Pancreas (tissue), 10 donors: ENCODE results near the gene ALPL. TPM values are rescaled to one million over a fixed set of nuclear protein-coding genes. Genes with fewer than 3 reads are reported as not detected.
A peak's percentile ranks its signal among the peaks of the same experiment; 100 is the strongest.

Experiments used
- ATAC-seq, 4 donors: fragments of 200-7000 bp; cut with Tn5 transposase; one replicate each; pipeline versions ENCODE4 v1.8.0 to v1.9.1; 2020; ENCODE audit warnings: mild to moderate bottlenecking in 4 of 4, moderate library complexity in 4 of 4
- DNase-seq, 6 donors: peaks; one replicate each; pipeline ENCODE4 v3.0.0-alpha.2; 2020
- FAIRE-seq: peaks from 2 replicates; lab custom pipeline; 2012; peaks lifted over from hg19 to GRCh38; lab: Jason Lieb, UNC
- H3K27ac ChIP-seq, 4 donors: fragments of 200-600 bp; sonication (generic); 1 replicate in 3 of 4; 2 replicates in 1 of 4; pipeline versions ENCODE4 v1.5.0 to v1.8.0; 2020
- H3K27me3 ChIP-seq, 4 donors: fragments of 200-600 bp; one replicate each; pipeline ENCODE4 v1.8.0; 2021
- H3K36me3 ChIP-seq, 3 donors: fragments of 200-600 bp; sonication (generic) in 1 of 3; one replicate each; pipeline versions ENCODE4 v1.5.0 to v1.8.0; 2020 to 2021
- H3K4me1 ChIP-seq, 3 donors: fragments of 200-600 bp; one replicate each; pipeline ENCODE4 v1.8.0; 2021
- H3K4me3 ChIP-seq, 4 donors: fragments of 200-600 bp; sonication (generic) in 2 of 4; one replicate each; pipeline versions ENCODE4 v1.5.0 to v1.8.0; 2020 to 2021
- H3K9me3 ChIP-seq, 4 donors: fragments of 200-600 bp; one replicate each; pipeline ENCODE4 v1.8.0; 2021
- WGBS, 2 donors: extraction: QIAGEN DNeasy Blood & Tissue Kit; methylation state at CpG; one replicate each; pipeline ENCODE4 v1.1.7; 2013; 5-methylcytosine and 5-hydroxymethylcytosine counted together
- intact Hi-C, 3 donors: fragments of 100-400 bp; cut with DNase I; formaldehyde crosslinking; loops; one replicate each; pipeline versions ENCODE4 v1.11.1 to v1.14.2; 2022
- polyA plus RNA-seq, 2 donors: library from polyadenylated mRNA; stranded (reverse); fragments of 200-250 nt; gene quantifications; one replicate each; pipeline ENCODE4 v1.2.3, GENCODE V29; 2013
- total RNA-seq, 6 donors: library from RNA; stranded (reverse); fragmentation: NEBNext Ultra II Directional in 4 of 6; extraction: Animal tissue kit (Norgen Biotek cat#: 25700) in 4 of 6; gene quantifications; one replicate each; pipeline versions ENCODE4 v1.2.1 to v1.2.4, GENCODE V29; 2021 to 2023
- TF ChIP-seq, protein P1 (sequence below), 4 donors: fragments of 200-600 bp; sonication (generic) in 3 of 4; IDR thresholded peaks; one replicate each; pipeline versions ENCODE4 v1.5.0 to v1.8.0; 2021; ENCODE audit warnings: antibody characterized with exemption in 4 of 4
- donor health status: healthy with polysubstance abuse.
- donor health status: DM: no; HTN: no; CAD: no; lungs with moderate emphysema.
- donor health status: DM: no; HTN: no; CAD: no.
- donor health status: control.
- donor health status: control.
- donor health status: Bipolar disorder and iron deficiency.
- donor health status: DM: yes; HTN: yes; CAD: no.
- donor health status: DM: no; HTN: no; CAD: no.
- donor health status: DM: no; HTN: no; CAD: no.
- donor health status: DM: yes; HTN: yes; CAD: no.

ALPL gene
- total and polyA plus RNA-seq, 8 donors, result 0.63 to 6.7 (median 3.0) TPM

DNA sequence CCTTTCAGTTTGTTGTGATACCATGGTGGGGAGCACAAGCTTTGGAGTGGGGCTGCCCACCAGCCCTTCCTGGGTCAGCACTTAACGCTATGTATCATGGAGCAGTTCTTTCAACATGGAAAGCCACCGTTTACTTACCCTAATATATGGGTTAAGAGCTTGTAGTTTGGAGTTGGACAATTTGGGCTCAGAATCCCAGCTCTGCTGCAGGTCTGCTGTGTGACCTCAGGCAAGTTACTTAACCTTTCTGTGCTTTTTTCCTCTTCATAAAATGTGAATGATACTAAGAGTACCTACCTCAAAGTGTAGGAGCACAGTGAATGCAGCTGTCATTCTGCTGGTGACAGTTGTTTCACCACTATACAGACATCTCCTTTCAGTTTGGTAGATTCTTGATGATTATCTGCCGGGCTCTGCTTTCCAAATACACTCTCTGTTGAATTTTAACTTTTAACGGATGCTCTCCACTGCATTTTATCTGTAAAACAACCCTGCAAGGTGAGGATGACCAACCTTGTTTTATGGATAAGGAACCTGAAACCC, 23.8 kb downstream of the ALPL start:
- no peak for FAIRE-seq
- no peak for ATAC-seq
- intact Hi-C loops, result no loop called here
- Histone ChIP-seq H3K27ac (no peak overlapping the region), H3K4me3 (no peak overlapping the region), H3K27me3 (no peaks in the 10 kb centered on the region), H3K4me1 (peaks cover 4 to 8% (median 7%) of the 10 kb centered on the region in 3 donors), H3K9me3 (no peaks in the 10 kb centered on the region), H3K36me3 (no peaks in the 10 kb centered on the region)
- no peak for DNase-seq
- WGBS, 2 donors, result 60 to 64% methylated on average over 4 of the region's 4 CpGs
- TF ChIP-seq, protein P1, sequence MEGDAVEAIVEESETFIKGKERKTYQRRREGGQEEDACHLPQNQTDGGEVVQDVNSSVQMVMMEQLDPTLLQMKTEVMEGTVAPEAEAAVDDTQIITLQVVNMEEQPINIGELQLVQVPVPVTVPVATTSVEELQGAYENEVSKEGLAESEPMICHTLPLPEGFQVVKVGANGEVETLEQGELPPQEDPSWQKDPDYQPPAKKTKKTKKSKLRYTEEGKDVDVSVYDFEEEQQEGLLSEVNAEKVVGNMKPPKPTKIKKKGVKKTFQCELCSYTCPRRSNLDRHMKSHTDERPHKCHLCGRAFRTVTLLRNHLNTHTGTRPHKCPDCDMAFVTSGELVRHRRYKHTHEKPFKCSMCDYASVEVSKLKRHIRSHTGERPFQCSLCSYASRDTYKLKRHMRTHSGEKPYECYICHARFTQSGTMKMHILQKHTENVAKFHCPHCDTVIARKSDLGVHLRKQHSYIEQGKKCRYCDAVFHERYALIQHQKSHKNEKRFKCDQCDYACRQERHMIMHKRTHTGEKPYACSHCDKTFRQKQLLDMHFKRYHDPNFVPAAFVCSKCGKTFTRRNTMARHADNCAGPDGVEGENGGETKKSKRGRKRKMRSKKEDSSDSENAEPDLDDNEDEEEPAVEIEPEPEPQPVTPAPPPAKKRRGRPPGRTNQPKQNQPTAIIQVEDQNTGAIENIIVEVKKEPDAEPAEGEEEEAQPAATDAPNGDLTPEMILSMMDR (IDR thresholded peaks at IDR 0.05), result no peak

DNA sequence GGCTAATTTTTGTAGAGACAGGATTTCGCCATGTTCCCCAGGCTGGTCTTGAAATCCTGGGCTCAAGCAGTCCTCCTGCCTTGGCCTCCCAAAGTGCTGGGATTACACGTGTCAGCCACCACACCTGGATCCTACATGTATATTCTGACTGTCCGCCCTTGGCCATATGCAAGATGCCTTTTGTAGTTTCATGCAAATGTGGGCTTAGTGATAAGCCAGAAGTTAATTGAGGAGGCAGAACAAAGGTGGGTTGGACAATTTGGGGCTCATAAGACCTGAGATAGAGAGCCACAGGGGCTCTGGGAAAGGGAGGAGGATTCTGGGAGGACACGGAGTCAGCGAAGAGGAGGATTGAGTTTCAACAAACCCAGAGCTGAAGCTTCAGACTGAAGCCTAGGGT, 24.9 kb downstream of the ALPL start:
- H3K27me3 ChIP-seq, result no peaks in the 10 kb centered on the region
- WGBS, 2 donors, result 84 to 89% methylated on average over 5 of the region's 5 CpGs
- H3K36me3 ChIP-seq, result no peaks in the 10 kb centered on the region
- intact Hi-C loops, result no loop called here
- no peaks in the 10 kb centered on the region for H3K9me3 ChIP-seq
- FAIRE-seq, result no peak
- peaks cover 5 to 12% (median 9%) of the 10 kb centered on the region in 3 donors for H3K4me1 ChIP-seq
- H3K4me3 ChIP-seq, result no peak overlapping the region
- no peak for DNase-seq
- no peak overlapping the region for H3K27ac ChIP-seq
- no peak for ATAC-seq
- TF ChIP-seq, protein P1 (IDR thresholded peaks at IDR 0.05), result no peak

DNA sequence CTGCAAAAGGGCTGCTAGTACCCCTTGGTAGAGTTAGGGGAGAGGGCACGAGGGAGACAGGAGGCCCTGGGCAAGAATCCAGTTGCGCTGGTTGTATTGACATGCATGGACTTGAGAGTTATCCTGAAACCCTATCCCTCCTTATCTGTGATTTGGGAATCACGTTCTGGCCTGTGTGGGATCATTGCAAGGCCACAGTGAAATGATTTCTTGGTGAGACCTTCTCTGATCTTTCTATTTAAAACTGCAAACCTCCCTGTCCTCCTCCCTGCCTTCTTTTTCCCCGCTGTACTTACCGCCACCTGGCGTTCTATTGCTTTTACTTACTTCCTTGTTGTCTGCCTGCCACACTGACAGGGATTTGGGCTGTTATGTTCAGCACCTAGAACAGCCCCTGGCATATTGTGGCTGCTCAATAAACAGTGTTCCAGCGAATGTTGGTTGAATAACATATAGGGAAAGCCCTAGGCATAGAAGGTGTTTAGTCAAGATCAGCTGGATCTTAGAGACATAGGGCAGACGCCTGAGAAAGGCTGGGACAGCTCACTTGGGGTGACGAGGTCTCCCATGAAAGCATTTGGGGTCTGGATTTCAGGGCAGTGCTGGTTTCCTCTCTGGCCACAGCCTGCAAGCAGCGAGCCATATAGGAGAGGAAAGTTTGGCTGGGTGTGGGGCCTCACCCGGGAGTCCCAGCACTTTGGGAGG, 25.6 kb downstream of the ALPL start:
- Histone ChIP-seq H3K27ac (no peak overlapping the region), H3K4me1 (peaks cover 5 to 12% (median 9%) of the 10 kb centered on the region in 3 donors), H3K4me3 (no peak overlapping the region), H3K36me3 (no peaks in the 10 kb centered on the region), H3K27me3 (no peaks in the 10 kb centered on the region), H3K9me3 (no peaks in the 10 kb centered on the region)
- TF ChIP-seq, protein P1 (IDR thresholded peaks at IDR 0.05), result peak in 3 of 4 donors; percentile 14 to 35 (median 15)
- intact Hi-C loops, result no loop called here
- WGBS, 2 donors, result 47 to 51% methylated on average over 11 of the region's 11 CpGs
- DNase-seq (peak in 2 of 6 donors; percentile 32 to 48), ATAC-seq (peak; percentile 41 to 69 (median 64)), FAIRE-seq (no peak)

DNA sequence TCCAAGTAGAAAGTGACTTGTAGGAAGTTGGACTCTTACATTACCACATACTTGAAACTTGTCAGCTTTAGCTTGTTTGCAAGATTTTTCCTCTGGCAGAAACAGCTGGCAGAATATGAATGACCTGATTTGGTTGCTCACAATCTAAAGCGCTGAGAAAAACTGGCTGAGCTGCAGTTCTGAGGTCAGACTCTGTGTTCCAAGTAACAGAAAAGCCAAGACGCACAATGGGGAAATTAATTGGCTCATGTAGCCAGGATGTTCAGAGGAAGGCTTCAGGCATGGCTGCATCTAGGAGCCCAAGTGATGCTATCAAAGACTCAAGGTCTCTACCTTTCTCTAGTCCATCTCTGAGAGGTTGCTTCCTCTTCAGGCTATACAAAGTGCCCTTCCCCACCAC, 27.0 kb downstream of the ALPL start:
- Histone ChIP-seq H3K27me3 (no peaks in the 10 kb centered on the region), H3K36me3 (no peaks in the 10 kb centered on the region), H3K9me3 (no peaks in the 10 kb centered on the region), H3K4me3 (no peak overlapping the region), H3K4me1 (peaks cover 5 to 12% (median 9%) of the 10 kb centered on the region in 3 donors), H3K27ac (no peak overlapping the region)
- intact Hi-C loops, result no loop called here
- TF ChIP-seq, protein P1 (IDR thresholded peaks at IDR 0.05), result no peak
- no peak for DNase-seq
- WGBS, 2 donors, result 73 to 74% methylated on average over 2 of the region's 2 CpGs
- ATAC-seq, result peak in 1 of 4 donors; percentile 9
- no peak for FAIRE-seq

DNA sequence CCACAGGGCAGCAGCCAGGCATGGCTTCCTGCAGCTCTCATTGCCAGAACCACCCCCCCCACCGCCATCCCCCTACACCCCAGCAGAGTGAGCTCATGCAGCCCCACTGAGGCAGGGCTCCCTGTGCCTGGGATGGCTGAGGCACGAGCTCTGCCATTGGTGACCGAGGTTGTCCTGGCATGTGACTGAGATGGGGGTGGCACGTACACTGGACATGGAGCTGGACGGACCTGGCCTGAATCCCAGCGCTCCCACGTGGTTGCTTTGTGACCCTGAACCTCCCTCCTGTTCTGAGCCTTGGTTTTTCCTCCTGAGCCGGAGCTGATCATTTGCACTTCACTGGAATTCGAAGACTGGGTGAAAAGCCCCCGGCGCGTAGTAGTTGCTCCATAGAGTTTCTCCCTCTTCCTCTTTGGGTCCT, 28.3 kb downstream of the ALPL start:
- Histone ChIP-seq H3K27me3 (no peaks in the 10 kb centered on the region), H3K9me3 (no peaks in the 10 kb centered on the region), H3K36me3 (no peaks in the 10 kb centered on the region), H3K27ac (peak overlapping the region in 3 of 4 donors; percentile 6 to 46 (median 18)), H3K4me3 (no peak overlapping the region), H3K4me1 (peaks cover 5 to 12% (median 9%) of the 10 kb centered on the region in 3 donors)
- intact Hi-C loops, result no loop called here
- peak; percentile 72 to 90 (median 82) for ATAC-seq
- FAIRE-seq, result no peak
- TF ChIP-seq, protein P1 (IDR thresholded peaks at IDR 0.05), result no peak
- 12 to 24% methylated on average over 12 of the region's 12 CpGs for whole genome bisulfite sequencing, 2 donors
- DNase-seq, result peak in 5 of 6 donors; percentile 62 to 82 (median 74)
